HG02970 (cell line): ENCODE results near the gene CHD8.
"Not testable (repeated sequence)": the region's sequence is repeated elsewhere in the genome, so short reads cannot be mapped to it uniquely, and the experiment has no call there.

Source experiments
- ATAC-seq: cut with Tn5 transposase; IDR thresholded peaks from one replicate; pipeline ENCODE4 v1.9.1; 2021; ENCODE audit warnings: mild to moderate bottlenecking, moderate library complexity, moderate number of reproducible peaks; ENCODE audit not compliant: unreplicated experiment, low FRiP score

CHD8 gene, protein sequence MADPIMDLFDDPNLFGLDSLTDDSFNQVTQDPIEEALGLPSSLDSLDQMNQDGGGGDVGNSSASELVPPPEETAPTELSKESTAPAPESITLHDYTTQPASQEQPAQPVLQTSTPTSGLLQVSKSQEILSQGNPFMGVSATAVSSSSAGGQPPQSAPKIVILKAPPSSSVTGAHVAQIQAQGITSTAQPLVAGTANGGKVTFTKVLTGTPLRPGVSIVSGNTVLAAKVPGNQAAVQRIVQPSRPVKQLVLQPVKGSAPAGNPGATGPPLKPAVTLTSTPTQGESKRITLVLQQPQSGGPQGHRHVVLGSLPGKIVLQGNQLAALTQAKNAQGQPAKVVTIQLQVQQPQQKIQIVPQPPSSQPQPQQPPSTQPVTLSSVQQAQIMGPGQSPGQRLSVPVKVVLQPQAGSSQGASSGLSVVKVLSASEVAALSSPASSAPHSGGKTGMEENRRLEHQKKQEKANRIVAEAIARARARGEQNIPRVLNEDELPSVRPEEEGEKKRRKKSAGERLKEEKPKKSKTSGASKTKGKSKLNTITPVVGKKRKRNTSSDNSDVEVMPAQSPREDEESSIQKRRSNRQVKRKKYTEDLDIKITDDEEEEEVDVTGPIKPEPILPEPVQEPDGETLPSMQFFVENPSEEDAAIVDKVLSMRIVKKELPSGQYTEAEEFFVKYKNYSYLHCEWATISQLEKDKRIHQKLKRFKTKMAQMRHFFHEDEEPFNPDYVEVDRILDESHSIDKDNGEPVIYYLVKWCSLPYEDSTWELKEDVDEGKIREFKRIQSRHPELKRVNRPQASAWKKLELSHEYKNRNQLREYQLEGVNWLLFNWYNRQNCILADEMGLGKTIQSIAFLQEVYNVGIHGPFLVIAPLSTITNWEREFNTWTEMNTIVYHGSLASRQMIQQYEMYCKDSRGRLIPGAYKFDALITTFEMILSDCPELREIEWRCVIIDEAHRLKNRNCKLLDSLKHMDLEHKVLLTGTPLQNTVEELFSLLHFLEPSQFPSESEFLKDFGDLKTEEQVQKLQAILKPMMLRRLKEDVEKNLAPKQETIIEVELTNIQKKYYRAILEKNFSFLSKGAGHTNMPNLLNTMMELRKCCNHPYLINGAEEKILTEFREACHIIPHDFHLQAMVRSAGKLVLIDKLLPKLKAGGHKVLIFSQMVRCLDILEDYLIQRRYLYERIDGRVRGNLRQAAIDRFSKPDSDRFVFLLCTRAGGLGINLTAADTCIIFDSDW (N-terminal part only)

DNA sequence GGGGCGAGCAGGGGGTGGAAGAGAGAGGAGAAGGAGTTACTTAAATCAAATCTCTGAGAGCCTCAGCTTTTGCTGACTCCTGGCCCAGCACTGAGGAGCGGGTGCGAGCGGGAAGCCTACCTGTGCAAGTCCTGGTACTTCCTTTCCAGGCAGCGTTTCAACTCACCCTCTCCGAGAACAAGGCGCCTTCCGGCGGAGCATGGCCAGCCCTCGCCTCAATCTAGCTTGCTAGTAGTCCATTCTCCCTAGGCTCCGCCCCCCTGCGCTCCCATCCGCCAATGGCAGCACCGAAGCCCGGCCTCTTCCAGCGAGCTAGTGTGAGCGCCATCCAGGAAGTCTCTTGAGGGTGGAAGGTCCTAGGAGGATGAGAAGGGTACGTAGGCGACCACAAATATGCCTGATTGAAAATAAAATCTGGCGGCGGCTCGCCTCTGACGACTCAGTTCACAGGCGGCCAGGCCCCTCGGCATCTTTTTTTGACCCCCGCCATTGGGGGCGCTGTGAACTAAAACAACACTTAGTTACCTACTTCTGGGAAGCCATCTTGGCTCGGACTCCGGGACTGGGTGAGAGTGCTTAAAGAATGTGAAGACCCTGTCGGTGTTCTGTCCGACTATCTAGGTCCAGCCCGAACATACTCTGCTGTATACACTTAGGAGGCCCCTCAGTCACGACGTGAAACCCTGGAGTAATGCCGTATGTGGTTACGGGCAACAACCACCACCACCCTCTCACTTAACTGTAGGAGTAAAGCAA lies at the start of gene CHD8:
TSS of gene CHD8 (minus strand) at position 212 of the 756 bp plus-strand sequence. CDS start 24,480 bp downstream, outside the sequence.
- ATAC-seq: peak; percentile 96

DNA sequence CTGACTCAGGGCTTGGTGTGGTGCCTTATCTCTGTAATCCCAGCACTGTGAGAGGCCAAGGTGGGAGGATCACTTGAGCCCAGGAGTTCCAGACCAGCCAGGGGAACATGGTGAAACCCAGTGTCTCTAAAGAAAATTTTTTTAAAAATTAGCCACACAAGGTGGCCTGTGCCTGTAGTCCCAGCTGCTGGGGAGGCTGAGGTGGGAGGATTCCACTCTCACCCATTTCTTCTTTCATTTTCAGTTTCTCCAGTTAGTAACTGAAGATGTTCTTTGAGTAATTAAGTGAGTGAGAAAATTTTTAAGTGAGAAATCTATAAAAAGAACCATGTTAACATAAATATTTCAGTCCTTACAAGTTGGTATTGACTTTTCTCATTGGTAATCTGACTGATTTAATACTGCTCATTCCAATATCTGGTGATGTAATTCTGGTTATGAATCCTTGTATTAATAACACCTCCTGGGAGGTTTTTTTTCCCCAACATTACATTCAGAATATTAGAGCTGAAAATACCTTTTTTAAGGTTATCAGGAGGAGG lies 49.2 kb upstream of the CHD8 start:
- no peak for ATAC-seq

DNA sequence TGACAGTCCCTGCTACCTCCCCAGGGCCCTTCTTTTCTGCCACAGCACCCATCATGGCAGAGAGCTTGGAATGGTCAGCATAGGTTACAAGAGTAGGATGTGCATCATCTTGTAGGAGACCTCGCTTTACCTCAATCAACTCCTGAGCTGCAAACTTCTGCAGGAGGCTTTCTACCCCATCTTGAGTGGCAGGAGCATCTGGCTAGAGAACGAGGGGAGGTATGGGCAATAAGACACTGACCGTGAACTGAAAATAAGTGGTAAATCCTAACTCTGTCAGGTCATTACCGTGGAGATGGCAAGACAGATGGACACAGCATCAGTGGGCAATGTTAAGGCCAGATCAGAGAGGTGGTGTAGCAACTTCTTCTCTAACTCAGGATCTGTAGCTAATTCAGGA lies 47.5 kb upstream of the CHD8 start:
- ATAC-seq: no peak

DNA sequence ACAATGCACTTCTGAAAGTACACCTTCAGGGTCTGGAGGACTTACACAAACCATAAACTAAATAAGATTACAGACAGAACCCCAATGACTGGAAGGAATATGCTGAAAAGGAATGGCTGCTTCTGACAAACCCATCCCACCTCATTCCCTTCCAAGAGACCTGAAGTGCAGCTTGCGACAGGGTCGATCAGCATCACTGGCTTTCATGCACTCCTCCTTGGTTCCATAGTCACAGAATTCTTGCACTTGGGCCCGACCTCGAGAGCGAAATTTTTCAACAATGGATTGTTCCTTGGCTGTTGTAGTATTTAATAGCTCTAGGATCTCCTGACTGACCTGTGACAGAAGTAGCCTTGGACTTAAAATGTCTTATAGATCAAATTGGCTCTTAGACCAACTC lies 45.6 kb upstream of the CHD8 start:
- ATAC-seq: no peak

DNA sequence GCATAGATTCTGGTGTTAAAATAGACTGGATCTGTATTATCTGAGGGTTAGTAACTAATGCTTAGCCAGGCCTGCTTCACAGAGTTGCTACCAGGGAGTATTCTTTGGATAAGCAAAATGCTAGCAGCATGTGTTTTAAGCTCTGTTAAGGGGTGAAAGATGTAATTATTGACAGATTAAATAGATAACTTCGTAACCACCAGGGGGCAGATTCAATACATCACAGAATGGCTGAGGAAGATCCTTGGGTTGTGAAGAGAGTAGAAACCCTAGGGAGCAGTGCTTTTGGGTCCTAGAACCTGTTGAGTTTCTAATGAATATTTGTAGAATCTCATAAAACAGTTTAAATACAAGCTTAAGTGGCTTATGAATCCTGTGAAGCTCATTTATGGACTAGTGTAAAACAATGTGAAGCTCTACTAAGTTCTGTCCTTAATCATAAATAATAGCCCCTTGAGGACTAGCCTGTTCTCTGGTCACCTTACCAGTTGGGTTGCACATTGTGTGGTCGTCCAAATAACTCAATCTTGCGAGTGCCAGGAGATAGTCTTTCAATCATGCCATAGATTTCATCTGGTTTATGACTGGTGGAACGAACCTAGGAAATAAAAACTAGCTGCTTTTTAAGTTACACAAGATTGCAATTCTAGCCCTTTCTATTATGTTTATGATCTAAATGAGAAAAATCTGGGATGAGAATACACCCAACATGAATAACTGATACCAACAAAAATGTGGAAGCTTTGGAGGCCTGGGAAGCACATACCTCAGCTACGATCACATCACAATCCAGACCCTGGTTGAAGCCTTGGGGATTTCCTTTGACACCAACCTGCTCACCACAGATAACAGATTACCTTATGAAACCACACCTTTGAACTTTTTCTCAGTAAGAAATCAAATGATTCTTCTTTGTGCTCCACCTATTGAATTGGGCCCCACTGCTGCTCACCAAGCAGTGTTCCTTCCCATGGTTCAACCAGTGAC lies 42.9 kb upstream of the CHD8 start:
- ATAC-seq: no peak

DNA sequence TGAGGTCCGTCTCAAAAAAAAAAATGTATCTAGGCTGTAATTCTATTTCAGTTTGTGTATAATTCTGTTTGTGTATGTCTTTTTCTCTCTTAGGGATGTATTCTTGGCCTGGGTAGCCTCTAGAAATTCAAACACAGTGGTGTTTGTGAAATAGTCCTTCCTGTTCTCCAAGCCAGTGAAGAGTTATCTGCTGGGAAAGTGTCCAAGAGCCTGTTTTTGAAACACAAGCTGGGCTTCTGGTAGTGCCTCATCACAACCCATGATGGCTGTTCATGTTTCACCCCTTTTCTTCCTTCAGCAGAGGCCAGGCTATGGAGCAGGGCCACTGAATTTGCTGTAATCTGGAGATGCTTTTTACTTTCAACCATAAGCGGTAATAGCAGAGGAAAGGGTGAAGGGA lies 40.5 kb upstream of the CHD8 start:
- ATAC-seq: no peak

DNA sequence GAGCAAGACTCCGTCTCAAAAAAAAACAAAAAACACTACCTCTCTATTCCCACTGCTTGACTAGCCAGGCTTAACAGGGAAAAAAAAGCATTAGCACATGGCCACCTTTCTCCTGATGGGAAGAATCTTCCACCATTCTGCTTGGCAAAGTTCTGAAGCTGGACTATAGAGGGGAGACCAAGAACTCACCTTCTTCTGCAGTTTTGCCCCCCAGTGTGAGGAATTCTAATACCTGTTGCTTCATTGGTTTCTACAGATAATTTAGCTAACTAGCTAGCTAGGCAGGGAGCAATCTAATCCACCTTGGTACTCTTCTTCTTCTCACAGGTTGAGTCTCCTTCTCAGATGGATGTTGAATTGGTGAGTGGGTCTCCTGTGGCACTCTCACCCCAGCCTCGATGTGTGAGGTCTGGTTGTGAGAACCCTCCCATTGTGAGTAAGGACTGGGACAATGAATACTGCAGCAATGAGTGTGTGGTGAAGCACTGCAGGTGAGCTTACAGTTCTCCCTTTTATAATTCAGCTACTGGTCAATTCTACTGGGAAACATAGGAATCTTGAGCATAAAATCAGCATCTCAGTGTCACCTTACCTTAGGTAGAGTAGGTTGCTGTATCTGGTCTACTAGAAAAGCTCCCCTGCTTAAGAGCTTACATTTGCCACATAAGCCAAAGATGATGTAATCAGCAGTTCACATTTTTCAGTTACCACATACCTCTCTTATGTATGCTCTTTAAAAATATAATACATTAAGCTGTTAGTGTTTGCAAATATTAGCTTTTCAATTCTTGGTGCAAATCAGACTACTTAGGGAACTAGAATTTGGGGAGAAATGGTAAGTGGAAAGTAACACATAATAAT lies 39.2 kb upstream of the CHD8 start:
- ATAC-seq: no peak

DNA sequence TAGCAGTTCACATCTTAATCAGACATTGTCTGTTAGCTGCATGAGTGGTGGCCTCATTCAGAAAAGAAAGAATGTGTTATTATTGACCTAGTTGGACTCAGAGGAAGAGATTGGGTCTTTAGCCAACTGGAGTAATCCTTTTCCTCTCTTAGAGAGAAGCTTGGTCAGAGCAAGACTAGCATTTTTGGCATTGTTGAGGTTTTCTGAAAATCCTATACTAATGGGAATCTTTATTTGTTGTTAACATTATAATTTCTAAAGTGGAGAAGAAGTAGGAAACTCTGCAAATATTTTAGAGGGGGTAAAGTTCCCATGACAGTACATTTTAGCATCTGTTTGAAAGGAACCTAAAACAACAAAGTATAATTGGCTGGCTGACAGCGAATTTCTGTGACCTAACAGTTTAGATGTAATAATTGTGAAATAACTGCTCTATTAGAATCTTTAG lies 30.7 kb upstream of the CHD8 start:
- no peak for ATAC-seq

DNA sequence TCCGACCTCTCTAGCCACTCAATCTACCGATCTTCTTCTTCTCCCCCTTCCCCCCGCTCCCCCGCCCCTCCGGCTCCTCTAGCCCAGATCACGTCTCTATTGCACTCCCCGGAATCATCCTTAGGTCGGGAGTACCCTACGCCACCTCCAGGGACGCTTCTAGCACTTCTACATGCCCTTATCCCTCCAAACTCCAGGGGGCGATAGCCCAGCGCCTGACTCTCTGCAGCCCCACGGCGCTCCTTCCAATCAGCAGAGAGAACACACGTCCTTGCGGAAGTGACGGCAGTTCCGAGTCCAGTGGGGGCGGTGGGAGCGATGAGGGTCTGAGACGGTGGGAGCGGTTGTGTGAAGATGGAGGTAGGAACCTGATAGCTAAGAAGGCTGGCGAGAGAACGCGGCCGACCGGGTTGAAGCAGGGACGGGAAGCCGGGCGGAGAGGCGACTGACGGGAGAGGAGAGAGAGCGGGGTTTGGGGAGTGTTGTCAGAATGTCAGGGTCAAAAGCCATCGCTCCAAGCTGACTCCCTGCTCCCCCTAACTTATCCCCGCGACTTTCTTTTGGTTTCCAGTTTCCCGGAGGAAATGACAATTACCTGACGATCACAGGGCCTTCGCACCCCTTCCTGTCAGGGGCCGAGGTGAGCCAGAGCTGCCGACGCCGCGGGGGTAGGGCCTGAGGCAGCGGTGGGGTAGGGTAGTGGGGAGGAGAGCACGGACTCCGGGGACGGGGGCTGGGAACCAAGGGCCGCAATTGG lies 21.2 kb upstream of the CHD8 start, which contains the start of the genes RAB2B and TOX4:
TSS of gene RAB2B (minus strand) at position 35 of the 757 bp plus-strand sequence. CDS start 87 bp downstream, outside the sequence.
TSS of gene TOX4 (plus strand) at position 271 of the 757 bp plus-strand sequence. CDS start at position 355, 84 bp downstream.
- peak; percentile 98 for ATAC-seq

DNA sequence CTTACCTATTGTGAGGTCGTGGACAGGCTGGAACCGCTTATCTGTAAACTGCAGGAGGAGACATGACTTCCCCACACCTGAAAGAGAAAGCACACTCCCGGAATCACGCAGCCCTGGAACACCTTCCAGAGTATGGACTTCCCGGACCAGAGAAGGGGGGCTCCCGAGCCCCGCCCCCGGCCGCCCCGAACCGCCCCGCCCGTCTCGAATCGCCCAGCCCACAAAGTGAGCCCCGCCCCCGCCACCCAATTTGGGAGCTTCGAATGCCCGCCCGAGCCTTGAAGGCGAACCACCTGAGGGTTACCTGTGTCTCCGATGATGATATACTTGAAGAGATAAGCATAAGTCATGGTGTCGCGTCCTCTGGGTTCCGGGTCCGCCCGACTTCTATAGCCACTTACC lies 20.6 kb upstream of the CHD8 start:
- no peak for ATAC-seq

DNA sequence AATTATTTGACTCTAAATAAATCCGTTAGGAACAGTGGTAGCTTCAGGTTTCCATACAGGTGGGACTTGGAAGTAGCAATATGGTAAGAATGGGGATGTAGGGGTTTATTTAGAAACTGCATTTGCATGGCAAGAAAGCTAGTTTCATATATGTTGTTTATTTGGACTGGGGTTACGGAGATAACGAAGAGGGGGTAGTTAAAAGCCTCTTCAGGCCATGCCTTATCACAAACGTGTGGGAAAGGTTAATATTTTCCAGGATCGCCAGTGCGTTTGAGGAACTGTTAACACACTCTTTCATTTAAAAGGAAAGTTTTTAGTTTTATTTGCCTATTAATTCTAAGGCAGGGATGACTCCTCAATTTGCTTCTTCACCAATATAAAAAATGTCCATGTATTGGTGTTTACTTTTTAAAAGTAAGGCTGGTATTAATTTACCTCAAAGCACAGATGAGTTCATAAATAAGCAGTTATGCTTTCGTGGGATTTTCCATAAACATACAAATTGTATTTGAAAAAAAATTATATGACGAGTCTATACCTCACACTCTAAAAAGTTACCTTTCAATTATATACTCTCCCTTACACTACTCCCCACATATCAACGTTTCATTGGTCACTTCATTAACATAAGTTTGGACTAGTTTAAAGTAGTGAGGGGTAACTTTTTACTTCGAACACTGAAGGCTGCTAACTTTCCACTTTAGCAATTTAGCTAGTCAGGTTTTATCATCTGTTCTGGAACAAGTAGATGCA lies 20.0 kb upstream of the CHD8 start:
- ATAC-seq: peak; percentile 3

DNA sequence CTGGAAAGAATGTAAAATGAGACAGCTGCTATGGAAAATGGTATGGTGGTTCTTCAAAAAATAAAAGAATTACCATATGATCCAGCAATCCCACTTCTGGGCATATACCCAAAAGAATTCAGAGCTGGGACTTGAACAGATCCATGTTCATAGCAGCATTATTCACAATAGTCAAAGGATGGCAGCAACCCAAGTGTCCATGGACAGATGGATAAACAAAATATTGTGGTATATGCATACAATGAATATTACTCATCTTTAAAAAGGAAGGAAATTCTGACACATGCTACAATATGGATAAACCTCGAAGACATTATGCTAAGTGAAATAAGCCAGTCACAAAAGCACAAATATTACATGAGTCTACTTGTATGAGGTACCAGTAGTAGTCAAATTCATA lies 11.7 kb upstream of the CHD8 start:
- no peak for ATAC-seq

DNA sequence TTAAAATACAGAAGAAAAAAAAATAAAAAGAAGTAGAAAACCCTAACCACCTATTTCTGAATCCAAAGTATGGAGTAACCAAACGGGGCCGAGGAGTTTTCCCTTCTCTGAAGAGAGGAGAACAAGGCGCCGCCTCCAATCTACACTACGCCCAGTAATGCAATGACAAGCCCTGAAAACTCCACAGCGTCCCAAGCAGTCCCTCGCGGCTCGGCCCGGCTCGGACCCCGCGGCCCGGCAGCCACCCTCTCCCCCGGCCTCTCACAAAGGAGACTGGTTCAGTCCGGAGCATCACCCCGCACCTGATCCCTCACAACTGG lies 371 bp downstream of the CHD8 start:
- peak; percentile 28 for ATAC-seq

DNA sequence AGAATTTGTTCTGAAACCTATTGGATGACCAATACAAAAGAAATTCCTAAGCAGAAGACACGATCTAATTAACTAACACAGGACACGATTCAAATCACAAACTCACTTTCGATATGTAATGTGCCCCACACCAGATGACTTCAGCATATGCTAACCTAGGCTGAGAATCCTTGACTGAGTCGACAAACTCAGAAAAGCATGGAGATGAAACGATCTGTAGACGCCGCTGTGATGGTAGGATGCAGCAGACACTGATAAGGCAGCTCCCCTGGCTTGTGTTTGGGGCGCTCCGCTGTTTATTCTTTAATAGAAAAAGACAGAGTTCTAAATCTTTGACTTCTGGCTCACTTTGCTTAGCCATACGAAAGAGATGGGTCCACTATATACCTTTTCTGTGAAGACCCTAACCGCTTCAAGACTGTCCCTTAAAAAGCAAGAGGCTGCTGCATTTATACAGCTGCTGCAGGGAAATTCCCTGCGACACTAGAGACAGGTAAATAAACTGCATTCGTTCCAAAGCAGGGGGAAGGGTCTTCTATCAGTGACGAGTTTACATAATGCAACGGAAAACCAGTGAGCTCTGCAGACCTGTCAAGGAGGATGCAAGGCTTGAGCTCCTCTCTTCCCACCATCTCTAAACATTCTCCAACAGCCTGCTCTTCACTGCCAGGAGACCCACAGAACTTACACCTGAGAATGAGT lies 929 bp downstream of the CHD8 start:
- ATAC-seq: no peak

DNA sequence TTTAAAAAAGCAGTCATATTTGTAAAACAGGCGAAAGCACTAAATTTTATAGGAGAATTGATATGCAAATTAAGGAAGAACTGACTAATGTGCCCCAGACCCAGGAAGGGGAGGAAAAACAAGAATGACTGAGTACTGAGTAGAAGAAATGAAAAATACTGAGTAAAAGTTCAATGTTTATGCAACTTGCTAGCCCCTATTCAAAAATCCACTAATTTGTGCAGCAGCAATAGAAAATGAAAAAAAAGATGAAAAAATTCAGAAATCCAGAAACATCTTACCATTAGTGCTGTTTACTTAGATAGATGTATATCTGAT lies 6.1 kb downstream of the CHD8 start:
- ATAC-seq: no peak

DNA sequence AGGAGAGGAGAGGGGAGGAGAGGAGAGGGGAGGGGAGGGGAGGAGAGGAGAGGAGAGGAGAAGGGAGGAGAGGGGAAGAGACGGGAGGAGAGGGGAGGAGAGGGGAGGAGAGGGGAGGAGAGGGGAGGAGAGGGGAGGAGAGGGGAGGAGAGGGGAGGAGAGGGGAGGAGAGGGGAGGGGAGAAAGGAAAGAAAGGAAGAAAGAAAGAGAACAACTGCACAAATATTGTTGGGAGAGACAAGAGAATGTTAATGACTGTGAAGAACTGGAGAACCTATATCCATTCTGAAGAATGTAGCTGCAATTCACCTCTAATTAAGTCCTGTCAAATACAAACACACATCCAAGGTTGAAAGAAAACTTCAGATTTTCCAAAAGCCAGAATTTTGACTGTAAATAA lies 13.3 kb downstream of the CHD8 start:
- not testable (repeated sequence) for ATAC-seq
